T-cell (primary cell): ENCODE measurements around the gene NEK10. TPM values are rescaled to one million over a fixed set of nuclear protein-coding genes. Genes with fewer than 3 reads are reported as not detected.

Source experiments
- ATAC-seq, 4 experiments: fragments of 200-7000 bp in 3 of 4; fragments of 150-1000 bp in 1 of 4; cut with Tn5 transposase; replicated peaks in 1 of 4; 1 replicate in 3 of 4; 2 replicates in 1 of 4; pipeline ENCODE4 v1.10.0; 2021; ENCODE audit warnings: moderate library complexity in 3 of 4, mild to moderate bottlenecking in 2 of 4, moderate number of reproducible peaks in 1 of 4
- CTCF ChIA-PET, 2 donors: fragments of 300-600 bp; sonication (Branson Sonifier 250); formaldehyde crosslinking; loops; one replicate each; lab custom pipeline; 2022; ENCODE audit warnings: antibody characterized with exemption in 2 of 2; lab: Charles Lee
- POLR2A ChIA-PET, 2 donors: fragments of 300-600 bp; sonication (Branson Sonifier 250); formaldehyde crosslinking; loops; one replicate each; lab custom pipeline; 2022; ENCODE audit warnings: antibody characterized with exemption in 2 of 2; lab: Charles Lee
- DNase-seq, 35 experiments: peaks; one replicate each; pipeline versions ENCODE4 v3.0.0 to v3.0.0-alpha.2; 2013 to 2023
- H3K27ac ChIP-seq: one replicate; pipeline ENCODE4 v1.5.1; 2013; ENCODE audit warnings: low read length
- H3K27me3 ChIP-seq, 2 experiments: replicated peaks in 1 of 2; 1 replicate in 1 of 2; 2 replicates in 1 of 2; pipeline versions ENCODE4 v1.6.1 to v1.7.0; 2013; ENCODE audit warnings: low read length in 1 of 2, mixed read lengths in 1 of 2; ENCODE audit not compliant: control insufficient read depth in 2 of 2, insufficient read depth in 2 of 2; ENCODE audit errors: extremely low read depth in 1 of 2
- H3K36me3 ChIP-seq, 2 donors: 1 replicate in 1 of 2; 2 replicates in 1 of 2; pipeline versions ENCODE4 v1.6.1 to v1.7.0; 2013; ENCODE audit warnings: low read length in 1 of 2; ENCODE audit not compliant: control insufficient read depth in 2 of 2, insufficient read depth in 1 of 2; ENCODE audit errors: extremely low read depth in 1 of 2
- H3K4me1 ChIP-seq, 2 experiments: 1 replicate in 1 of 2; 2 replicates in 1 of 2; pipeline versions ENCODE4 v1.6.1 to v1.7.0; 2013; ENCODE audit warnings: low read length in 2 of 2, mixed read lengths in 1 of 2; ENCODE audit not compliant: insufficient read depth in 2 of 2, control insufficient read depth in 1 of 2; ENCODE audit errors: extremely low read depth in 1 of 2
- H3K4me3 ChIP-seq, 2 donors: 1 replicate in 1 of 2; 2 replicates in 1 of 2; pipeline versions ENCODE4 v1.5.1 to v1.7.0; 2013; ENCODE audit warnings: mild to moderate bottlenecking in 2 of 2, low read length in 1 of 2, moderate library complexity in 1 of 2; ENCODE audit not compliant: control insufficient read depth in 1 of 2; ENCODE audit errors: extremely low read depth in 1 of 2
- H3K9me3 ChIP-seq: 2 replicates; pipeline ENCODE4 v1.7.0; 2013
- H3K27ac Mint-ChIP-seq, 2 donors: one replicate each; pipeline ENCODE4 v1.8.0; 2020 to 2021; ENCODE audit warnings: mild to moderate bottlenecking in 2 of 2, mixed read lengths in 2 of 2
- H3K27me3 Mint-ChIP-seq, 2 donors: one replicate each; pipeline ENCODE4 v1.8.0; 2021 to 2022; ENCODE audit warnings: mixed read lengths in 2 of 2
- H3K36me3 Mint-ChIP-seq: one replicate; pipeline ENCODE4 v1.8.0; 2021; ENCODE audit warnings: mixed read lengths
- H3K4me1 Mint-ChIP-seq, 3 donors: one replicate each; pipeline ENCODE4 v1.8.0; 2020 to 2022; ENCODE audit warnings: mixed read lengths in 3 of 3, mild to moderate bottlenecking in 1 of 3
- H3K4me3 Mint-ChIP-seq, 3 donors: one replicate each; pipeline ENCODE4 v1.8.0; 2020 to 2022; ENCODE audit warnings: mild to moderate bottlenecking in 3 of 3, mixed read lengths in 3 of 3, moderate library complexity in 3 of 3
- H3K9me3 Mint-ChIP-seq, 3 donors: one replicate each; pipeline ENCODE4 v1.8.0; 2020 to 2022; ENCODE audit warnings: mixed read lengths in 3 of 3
- WGBS: methylation state at CpG from one replicate; pipeline ENCODE4 v1.1.5; 2013; ENCODE audit warnings: missing lambda C conversion rate; ENCODE audit not compliant: insufficient coverage; 5-methylcytosine and 5-hydroxymethylcytosine counted together
- total RNA-seq, 35 experiments: library from RNA in 6 of 35; stranded (reverse) in 6 of 35; fragments of 120-200 nt in 1 of 35; gene quantifications; one replicate each; pipeline versions ENCODE4 v1.2.1 to v1.2.4 and lab custom pipeline; 2013 to 2026

The NEK10 gene
- total RNA-seq, 5 donors from 2014 or later (not counting 1 experiment from before 2014, with no cell fraction given): 0.73 to 2.2 (median 1.2) TPM

DNA sequence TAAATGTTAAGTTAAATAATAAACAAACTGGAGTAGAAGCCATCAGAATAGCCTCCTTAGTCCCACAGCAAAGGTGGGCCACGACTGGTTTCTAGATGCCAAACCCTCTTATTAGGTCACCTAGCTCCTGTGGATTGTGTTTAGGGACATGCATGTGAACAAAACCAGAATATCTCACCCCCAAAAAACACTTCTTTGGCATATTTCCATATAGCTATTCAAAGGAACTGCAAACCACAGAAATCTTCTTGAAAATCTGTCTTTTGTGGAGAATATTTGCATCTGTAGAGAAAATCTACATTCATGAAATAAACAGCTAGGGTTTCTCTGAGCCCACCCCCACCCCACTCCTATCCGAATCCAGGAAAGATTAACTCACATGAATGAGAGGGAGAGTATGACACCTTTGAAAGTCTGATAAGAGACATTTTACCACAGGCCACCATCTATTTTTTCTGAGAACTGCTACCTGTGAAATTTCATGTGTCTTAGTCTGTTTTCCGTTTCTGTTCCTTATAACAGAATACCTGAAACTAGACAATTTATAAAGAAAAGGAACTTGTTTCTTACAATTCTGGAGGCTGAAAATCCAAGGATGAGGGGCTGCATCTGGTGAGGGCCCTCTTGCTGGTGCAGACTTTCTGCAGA lies 159.4 kb downstream of the NEK10 start:
- H3K36me3 ChIP-seq: no peaks in the 10 kb centered on the region
- H3K9me3 ChIP-seq: no peaks in the 10 kb centered on the region
- no peak for DNase-seq
- Mint-ChIP-seq H3K4me3 (no peak overlapping the region), H3K27me3 (no peaks in the 10 kb centered on the region), H3K27ac (no peak overlapping the region), H3K4me1 (no peaks in the 10 kb centered on the region), H3K9me3 (no peaks in the 10 kb centered on the region), H3K36me3 (peaks cover 4% of the 10 kb centered on the region)
- POLR2A ChIA-PET: no interaction called here
- no CpG with 5 or more reads among the region's 3 CpGs for WGBS
- H3K4me1 ChIP-seq: no peaks in the 10 kb centered on the region
- H3K4me3 ChIP-seq: no peak overlapping the region
- no peak for ATAC-seq
- peaks cover 0 to under 1% of the 10 kb centered on the region in 2 experiments for H3K27me3 ChIP-seq
- CTCF ChIA-PET: interaction anchor here in 1 of 2 donors (0.7 kb wide), 1 partner anchor 274 kb away, joined by 3 read pairs; no protein-coding TSS in a partner anchor
- H3K27ac ChIP-seq: no peak overlapping the region

DNA sequence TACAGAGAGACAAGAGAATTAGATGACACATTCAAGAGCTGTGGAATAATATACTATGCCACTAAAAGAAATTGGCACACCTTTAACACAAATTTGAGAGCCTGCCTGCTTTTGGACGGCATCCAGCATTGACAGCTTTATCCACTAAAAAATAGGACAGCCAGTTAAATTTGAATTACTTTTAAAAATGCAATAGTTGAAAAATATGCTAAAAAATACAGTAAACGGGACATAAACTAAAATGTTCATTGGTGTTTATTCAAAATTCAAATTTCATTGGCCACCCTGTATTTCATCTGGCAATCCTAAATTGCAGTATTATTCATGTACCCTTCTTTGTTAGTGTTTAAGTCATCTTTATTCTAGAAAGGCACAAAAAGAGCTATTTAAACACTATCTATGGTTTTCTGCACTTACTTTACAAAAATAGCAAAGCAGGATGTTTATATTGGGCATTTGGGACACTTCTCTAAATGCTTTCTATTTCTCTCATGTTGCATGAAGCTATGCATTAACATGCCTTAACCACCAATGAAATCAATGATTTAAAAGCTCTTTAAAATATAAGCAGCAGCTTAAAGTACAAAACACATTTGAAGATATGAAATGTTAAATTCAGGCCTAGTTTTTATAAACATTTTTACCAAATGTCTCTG lies 160.1 kb downstream of the NEK10 start:
- no peak overlapping the region for H3K27ac ChIP-seq
- no peaks in the 10 kb centered on the region for H3K27me3 ChIP-seq
- ATAC-seq (no peak), DNase-seq (no peak)
- Mint-ChIP-seq H3K9me3 (no peaks in the 10 kb centered on the region), H3K27me3 (no peaks in the 10 kb centered on the region), H3K27ac (no peak overlapping the region), H3K4me3 (no peak overlapping the region), H3K36me3 (no peaks in the 10 kb centered on the region), H3K4me1 (no peaks in the 10 kb centered on the region)
- WGBS: no CpG with 5 or more reads among the region's 2 CpGs
- no peak overlapping the region for H3K4me3 ChIP-seq
- no peaks in the 10 kb centered on the region for H3K9me3 ChIP-seq
- no peaks in the 10 kb centered on the region for H3K36me3 ChIP-seq
- no peaks in the 10 kb centered on the region for H3K4me1 ChIP-seq
- ChIA-PET CTCF (no interaction called here), POLR2A (no interaction called here)

DNA sequence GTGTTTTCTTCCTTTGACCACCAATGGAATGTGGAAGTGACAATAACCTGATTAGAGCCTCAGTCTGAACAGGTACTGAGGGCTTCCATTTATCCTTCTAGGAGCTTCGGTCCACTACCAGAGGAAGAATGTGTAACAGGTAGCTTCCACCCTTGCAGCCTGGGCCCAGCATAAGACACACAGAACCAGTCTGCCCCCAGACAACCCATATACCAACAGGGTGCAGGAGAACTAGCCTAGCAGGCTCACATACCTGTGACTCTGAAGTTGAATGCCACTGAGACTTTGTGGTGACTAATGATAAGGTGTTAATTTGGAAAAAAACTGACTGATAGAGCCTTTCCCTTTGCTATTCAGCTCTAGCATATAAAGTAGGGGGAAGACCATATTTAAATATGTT lies 166.2 kb downstream of the NEK10 start:
- no CpG with 5 or more reads among the region's 1 CpG for WGBS
- no peaks in the 10 kb centered on the region for H3K27me3 Mint-ChIP-seq
- no peak for ATAC-seq
- ChIA-PET POLR2A (no interaction called here), CTCF (no interaction called here)
- Histone ChIP-seq H3K36me3 (no peaks in the 10 kb centered on the region), H3K4me3 (no peak overlapping the region), H3K27ac (no peak overlapping the region), H3K9me3 (no peaks in the 10 kb centered on the region), H3K27me3 (no peaks in the 10 kb centered on the region), H3K4me1 (no peaks in the 10 kb centered on the region)
- no peak overlapping the region for H3K27ac Mint-ChIP-seq
- no peak for DNase-seq
- H3K4me3 Mint-ChIP-seq: no peak overlapping the region
- H3K4me1 Mint-ChIP-seq: no peaks in the 10 kb centered on the region
- H3K9me3 Mint-ChIP-seq: no peaks in the 10 kb centered on the region
- no peaks in the 10 kb centered on the region for H3K36me3 Mint-ChIP-seq

DNA sequence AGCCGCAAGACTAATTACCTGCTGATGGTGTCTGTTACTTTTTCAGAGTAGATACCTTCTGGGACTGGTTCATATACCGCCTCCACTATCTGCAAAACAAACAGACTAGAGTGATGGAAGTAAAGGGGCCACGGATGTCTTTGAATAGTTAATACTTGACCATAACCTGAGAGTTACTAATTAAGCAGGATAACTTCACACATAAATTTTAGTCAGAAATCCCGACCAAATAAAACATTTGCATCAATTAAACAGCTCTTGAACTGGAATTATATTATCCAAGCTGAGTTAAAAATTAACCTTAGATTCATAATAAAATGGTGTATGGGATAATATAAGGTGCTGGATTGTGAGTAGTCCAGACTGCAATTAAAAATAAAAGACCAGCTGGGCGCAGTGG lies 167.7 kb downstream of the NEK10 start:
- no peaks in the 10 kb centered on the region for H3K9me3 Mint-ChIP-seq
- ATAC-seq (no peak), DNase-seq (no peak)
- no CpG with 5 or more reads among the region's 5 CpGs for WGBS
- no peak overlapping the region for H3K4me3 Mint-ChIP-seq
- no peaks in the 10 kb centered on the region for H3K4me1 Mint-ChIP-seq
- no peaks in the 10 kb centered on the region for H3K4me1 ChIP-seq
- H3K36me3 ChIP-seq: no peaks in the 10 kb centered on the region
- H3K27ac Mint-ChIP-seq: no peak overlapping the region
- no peaks in the 10 kb centered on the region for H3K9me3 ChIP-seq
- no peak overlapping the region for H3K27ac ChIP-seq
- POLR2A ChIA-PET: no interaction called here
- H3K27me3 ChIP-seq: no peaks in the 10 kb centered on the region
- H3K27me3 Mint-ChIP-seq: no peaks in the 10 kb centered on the region
- CTCF ChIA-PET: no interaction called here
- H3K4me3 ChIP-seq: no peak overlapping the region
- H3K36me3 Mint-ChIP-seq: no peaks in the 10 kb centered on the region

DNA sequence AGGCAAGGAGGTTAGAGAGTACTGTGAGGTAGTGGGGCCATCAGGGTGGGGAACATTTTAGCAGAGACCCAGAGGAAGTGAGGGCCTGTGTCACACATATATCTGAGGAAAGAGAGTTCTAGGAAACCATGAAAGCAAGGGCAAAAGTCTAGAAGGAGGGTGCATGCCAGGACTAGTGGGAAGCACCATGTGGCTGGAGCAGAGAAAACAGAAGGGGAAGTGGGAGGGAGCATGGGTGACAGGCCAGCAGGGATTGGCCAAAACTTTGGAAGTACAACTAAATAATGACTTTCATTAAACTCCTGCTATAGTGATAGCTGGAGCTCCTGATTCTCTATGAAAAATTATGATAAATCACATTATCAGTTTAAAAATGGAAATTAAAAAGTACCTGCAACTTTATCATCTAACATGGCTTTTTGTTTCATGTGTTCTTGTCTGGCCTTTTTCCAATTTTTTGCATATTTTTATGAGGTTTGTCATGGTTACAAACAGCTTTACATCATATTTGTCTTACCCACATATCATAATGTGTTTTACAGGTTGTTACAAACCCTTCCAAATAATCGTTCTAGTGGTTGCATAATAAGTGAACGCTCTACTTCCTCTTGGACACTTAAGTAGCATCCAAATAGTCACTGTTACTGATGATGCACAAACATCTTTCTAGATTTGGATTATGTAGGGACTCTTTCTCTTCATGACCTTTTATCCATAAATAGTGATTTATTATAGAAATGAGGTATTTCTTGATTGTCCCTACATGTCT lies 168.3 kb downstream of the NEK10 start:
- H3K27ac Mint-ChIP-seq: no peak overlapping the region
- ATAC-seq (no peak), DNase-seq (no peak)
- Histone ChIP-seq H3K27me3 (no peaks in the 10 kb centered on the region), H3K27ac (no peak overlapping the region), H3K36me3 (no peaks in the 10 kb centered on the region), H3K9me3 (no peaks in the 10 kb centered on the region), H3K4me3 (no peak overlapping the region), H3K4me1 (no peaks in the 10 kb centered on the region)
- H3K4me3 Mint-ChIP-seq: no peak overlapping the region
- H3K9me3 Mint-ChIP-seq: no peaks in the 10 kb centered on the region
- H3K36me3 Mint-ChIP-seq: no peaks in the 10 kb centered on the region
- no peaks in the 10 kb centered on the region for H3K4me1 Mint-ChIP-seq
- H3K27me3 Mint-ChIP-seq: no peaks in the 10 kb centered on the region
- ChIA-PET CTCF (interaction anchor here in 1 of 2 donors (0.6 kb wide), 1 partner anchor 8 kb away, joined by 6 read pairs; no protein-coding TSS in a partner anchor), POLR2A (no interaction called here)
- WGBS: no CpG with 5 or more reads among the region's 2 CpGs

DNA sequence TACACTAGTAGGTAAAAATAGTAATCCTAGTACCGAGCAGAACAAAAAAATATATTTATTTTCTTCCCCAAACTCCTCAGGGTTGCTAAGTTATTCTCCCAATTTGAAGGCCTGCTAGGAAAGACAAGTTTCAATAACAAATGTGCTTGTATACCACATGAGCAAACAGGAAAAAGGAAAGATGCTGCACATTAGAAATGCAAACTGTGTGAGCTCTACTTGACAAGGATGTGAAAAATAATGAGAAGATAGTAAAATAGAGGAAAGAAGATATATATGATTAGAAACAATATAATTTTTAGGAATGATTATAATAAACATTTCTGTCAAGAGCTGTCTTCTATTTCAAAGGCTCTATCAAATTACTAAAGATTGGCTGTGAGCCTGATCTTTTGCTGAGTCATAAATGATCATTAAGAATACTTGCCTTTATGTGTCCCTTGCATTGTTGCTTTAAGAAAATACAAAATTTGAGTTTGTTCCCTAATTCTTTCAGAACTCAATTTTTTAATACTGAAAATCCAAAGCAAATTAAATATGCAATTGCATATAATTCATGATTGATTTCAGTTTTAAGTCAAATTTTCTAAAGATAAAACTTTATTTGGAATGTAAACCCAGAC lies 174.2 kb downstream of the NEK10 start:
- H3K4me1 Mint-ChIP-seq: no peaks in the 10 kb centered on the region
- Histone ChIP-seq H3K27me3 (no peaks in the 10 kb centered on the region), H3K4me3 (no peak overlapping the region), H3K4me1 (no peaks in the 10 kb centered on the region), H3K36me3 (no peaks in the 10 kb centered on the region), H3K9me3 (no peaks in the 10 kb centered on the region), H3K27ac (no peak overlapping the region)
- no peaks in the 10 kb centered on the region for H3K36me3 Mint-ChIP-seq
- ATAC-seq (no peak), DNase-seq (no peak)
- H3K9me3 Mint-ChIP-seq: no peaks in the 10 kb centered on the region
- POLR2A ChIA-PET: no interaction called here
- no CpG with 5 or more reads among the region's 1 CpG for WGBS
- H3K27ac Mint-ChIP-seq: no peak overlapping the region
- CTCF ChIA-PET: no interaction called here
- no peak overlapping the region for H3K4me3 Mint-ChIP-seq
- no peaks in the 10 kb centered on the region for H3K27me3 Mint-ChIP-seq
